GM23338 (cell line): Measurements from ENCODE around the gene NELFB.

ENCODE experiments used
- CREB1 ChIP-seq: fragments of 250-450 bp; sonication (Bioruptor Pico); IDR thresholded peaks from 2 replicates; pipeline ENCODE4 v1.5.0; 2020; ENCODE audit warnings: low read depth, mild to moderate bottlenecking, moderate library complexity
- CTCF ChIP-seq, 2 experiments: fragments of 200-600 bp in 1 of 2; sonication (generic) in 1 of 2; conservative IDR thresholded peaks; 2 replicates each; pipeline versions ENCODE4 v1.5.1 to v1.6.1; 2016 to 2017; ENCODE audit warnings: antibody characterized with exemption in 2 of 2, low read depth in 2 of 2, mild to moderate bottlenecking in 2 of 2, moderate library complexity in 1 of 2
- EZH2 ChIP-seq: fragments of 200-600 bp; sonication (generic); IDR thresholded peaks from one replicate; pipeline ENCODE4 v1.8.0; 2017; ENCODE audit warnings: antibody characterized with exemption, mild to moderate bottlenecking, low read depth; ENCODE audit not compliant: unreplicated experiment
- EZH2phosphoT487 ChIP-seq: fragments of 200-600 bp; sonication (generic); IDR thresholded peaks from one replicate; pipeline ENCODE4 v1.8.1; 2018; ENCODE audit warnings: antibody characterized with exemption; ENCODE audit not compliant: unreplicated experiment
- JUNB ChIP-seq: IDR thresholded peaks from one replicate; pipeline ENCODE4 v1.6.1; 2016; ENCODE audit warnings: antibody characterized with exemption; ENCODE audit not compliant: unreplicated experiment
- NANOG ChIP-seq: IDR thresholded peaks from 2 replicates; pipeline ENCODE4 v1.6.1; 2016; ENCODE audit warnings: antibody characterized with exemption, borderline replicate concordance
- POLR2AphosphoS5 ChIP-seq: IDR thresholded peaks from 2 replicates; pipeline ENCODE4 v1.6.1; 2016; ENCODE audit warnings: antibody characterized with exemption, low read depth
- REST ChIP-seq: IDR thresholded peaks from one replicate; pipeline ENCODE4 v1.6.1; 2018; ENCODE audit warnings: antibody characterized with exemption; ENCODE audit not compliant: unreplicated experiment
- STAT1 ChIP-seq: IDR thresholded peaks from one replicate; pipeline ENCODE4 v1.6.1; 2016; ENCODE audit warnings: antibody characterized with exemption; ENCODE audit not compliant: unreplicated experiment
- ZNF114 ChIP-seq: fragments of 250-450 bp; sonication (Bioruptor Pico); IDR thresholded peaks from 2 replicates; pipeline ENCODE4 v1.5.0; 2020; ENCODE audit warnings: mild to moderate bottlenecking, moderate library complexity
- ZNF331 ChIP-seq: fragments of 250-450 bp; sonication (Bioruptor Pico); IDR thresholded peaks from 2 replicates; pipeline ENCODE4 v1.5.0; 2020; ENCODE audit warnings: low read depth, mild to moderate bottlenecking, moderate library complexity
- TF ChIP-seq, protein P1 (sequence below): IDR thresholded peaks from 2 replicates; pipeline ENCODE4 v1.6.1; 2016; ENCODE audit warnings: antibody characterized with exemption
- TF ChIP-seq, protein P2 (sequence below): fragments of 250-450 bp; sonication (Bioruptor Pico); IDR thresholded peaks from 2 replicates; pipeline ENCODE4 v1.5.0; 2020; ENCODE audit warnings: mild to moderate bottlenecking, moderate library complexity

- no peak for TF ChIP-seq CREB1
- TF ChIP-seq CTCF (conservative IDR thresholded peaks at IDR 0.05; ENCODE audit: low read depth in 2 of 2), result no peak
- no peak for TF ChIP-seq EZH2
- TF ChIP-seq JUNB, result no peak
- TF ChIP-seq EZH2phosphoT487, result no peak
- no peak for TF ChIP-seq ZNF331 (CRISPR knock-in tag)
- no peak for TF ChIP-seq POLR2AphosphoS5
- TF ChIP-seq REST, result no peak
- TF ChIP-seq, protein P1, sequence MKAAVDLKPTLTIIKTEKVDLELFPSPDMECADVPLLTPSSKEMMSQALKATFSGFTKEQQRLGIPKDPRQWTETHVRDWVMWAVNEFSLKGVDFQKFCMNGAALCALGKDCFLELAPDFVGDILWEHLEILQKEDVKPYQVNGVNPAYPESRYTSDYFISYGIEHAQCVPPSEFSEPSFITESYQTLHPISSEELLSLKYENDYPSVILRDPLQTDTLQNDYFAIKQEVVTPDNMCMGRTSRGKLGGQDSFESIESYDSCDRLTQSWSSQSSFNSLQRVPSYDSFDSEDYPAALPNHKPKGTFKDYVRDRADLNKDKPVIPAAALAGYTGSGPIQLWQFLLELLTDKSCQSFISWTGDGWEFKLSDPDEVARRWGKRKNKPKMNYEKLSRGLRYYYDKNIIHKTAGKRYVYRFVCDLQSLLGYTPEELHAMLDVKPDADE, result no peak
- TF ChIP-seq ZNF114 (CRISPR knock-in tag), result no peak
- no peak for TF ChIP-seq STAT1
- TF ChIP-seq NANOG, result no peak
- TF ChIP-seq, protein P2, sequence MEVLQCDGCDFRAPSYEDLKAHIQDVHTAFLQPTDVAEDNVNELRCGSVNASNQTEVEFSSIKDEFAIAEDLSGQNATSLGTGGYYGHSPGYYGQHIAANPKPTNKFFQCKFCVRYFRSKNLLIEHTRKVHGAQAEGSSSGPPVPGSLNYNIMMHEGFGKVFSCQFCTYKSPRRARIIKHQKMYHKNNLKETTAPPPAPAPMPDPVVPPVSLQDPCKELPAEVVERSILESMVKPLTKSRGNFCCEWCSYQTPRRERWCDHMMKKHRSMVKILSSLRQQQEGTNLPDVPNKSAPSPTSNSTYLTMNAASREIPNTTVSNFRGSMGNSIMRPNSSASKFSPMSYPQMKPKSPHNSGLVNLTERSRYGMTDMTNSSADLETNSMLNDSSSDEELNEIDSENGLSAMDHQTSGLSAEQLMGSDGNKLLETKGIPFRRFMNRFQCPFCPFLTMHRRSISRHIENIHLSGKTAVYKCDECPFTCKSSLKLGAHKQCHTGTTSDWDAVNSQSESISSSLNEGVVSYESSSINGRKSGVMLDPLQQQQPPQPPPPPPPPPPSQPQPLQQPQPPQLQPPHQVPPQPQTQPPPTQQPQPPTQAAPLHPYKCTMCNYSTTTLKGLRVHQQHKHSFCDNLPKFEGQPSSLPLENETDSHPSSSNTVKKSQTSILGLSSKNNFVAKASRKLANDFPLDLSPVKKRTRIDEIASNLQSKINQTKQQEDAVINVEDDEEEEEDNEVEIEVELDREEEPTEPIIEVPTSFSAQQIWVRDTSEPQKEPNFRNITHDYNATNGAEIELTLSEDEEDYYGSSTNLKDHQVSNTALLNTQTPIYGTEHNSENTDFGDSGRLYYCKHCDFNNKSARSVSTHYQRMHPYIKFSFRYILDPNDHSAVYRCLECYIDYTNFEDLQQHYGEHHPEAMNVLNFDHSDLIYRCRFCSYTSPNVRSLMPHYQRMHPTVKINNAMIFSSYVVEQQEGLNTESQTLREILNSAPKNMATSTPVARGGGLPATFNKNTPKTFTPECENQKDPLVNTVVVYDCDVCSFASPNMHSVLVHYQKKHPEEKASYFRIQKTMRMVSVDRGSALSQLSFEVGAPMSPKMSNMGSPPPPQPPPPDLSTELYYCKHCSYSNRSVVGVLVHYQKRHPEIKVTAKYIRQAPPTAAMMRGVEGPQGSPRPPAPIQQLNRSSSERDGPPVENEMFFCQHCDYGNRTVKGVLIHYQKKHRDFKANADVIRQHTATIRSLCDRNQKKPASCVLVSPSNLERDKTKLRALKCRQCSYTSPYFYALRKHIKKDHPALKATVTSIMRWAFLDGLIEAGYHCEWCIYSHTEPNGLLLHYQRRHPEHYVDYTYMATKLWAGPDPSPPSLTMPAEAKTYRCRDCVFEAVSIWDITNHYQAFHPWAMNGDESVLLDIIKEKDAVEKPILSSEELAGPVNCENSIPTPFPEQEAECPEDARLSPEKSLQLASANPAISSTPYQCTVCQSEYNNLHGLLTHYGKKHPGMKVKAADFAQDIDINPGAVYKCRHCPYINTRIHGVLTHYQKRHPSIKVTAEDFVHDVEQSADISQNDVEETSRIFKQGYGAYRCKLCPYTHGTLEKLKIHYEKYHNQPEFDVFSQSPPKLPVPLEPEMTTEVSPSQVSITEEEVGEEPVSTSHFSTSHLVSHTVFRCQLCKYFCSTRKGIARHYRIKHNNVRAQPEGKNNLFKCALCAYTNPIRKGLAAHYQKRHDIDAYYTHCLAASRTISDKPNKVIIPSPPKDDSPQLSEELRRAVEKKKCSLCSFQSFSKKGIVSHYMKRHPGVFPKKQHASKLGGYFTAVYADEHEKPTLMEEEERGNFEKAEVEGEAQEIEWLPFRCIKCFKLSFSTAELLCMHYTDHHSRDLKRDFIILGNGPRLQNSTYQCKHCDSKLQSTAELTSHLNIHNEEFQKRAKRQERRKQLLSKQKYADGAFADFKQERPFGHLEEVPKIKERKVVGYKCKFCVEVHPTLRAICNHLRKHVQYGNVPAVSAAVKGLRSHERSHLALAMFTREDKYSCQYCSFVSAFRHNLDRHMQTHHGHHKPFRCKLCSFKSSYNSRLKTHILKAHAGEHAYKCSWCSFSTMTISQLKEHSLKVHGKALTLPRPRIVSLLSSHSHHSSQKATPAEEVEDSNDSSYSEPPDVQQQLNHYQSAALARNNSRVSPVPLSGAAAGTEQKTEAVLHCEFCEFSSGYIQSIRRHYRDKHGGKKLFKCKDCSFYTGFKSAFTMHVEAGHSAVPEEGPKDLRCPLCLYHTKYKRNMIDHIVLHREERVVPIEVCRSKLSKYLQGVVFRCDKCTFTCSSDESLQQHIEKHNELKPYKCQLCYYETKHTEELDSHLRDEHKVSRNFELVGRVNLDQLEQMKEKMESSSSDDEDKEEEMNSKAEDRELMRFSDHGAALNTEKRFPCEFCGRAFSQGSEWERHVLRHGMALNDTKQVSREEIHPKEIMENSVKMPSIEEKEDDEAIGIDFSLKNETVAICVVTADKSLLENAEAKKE (CRISPR knock-in tag), result no peak
Measured at GRCh38 chr9:137306850-137307254, 51.7 kb downstream of the NELFB start.
